ENCODE data around the gene RNASEL.

RNASEL gene, protein sequence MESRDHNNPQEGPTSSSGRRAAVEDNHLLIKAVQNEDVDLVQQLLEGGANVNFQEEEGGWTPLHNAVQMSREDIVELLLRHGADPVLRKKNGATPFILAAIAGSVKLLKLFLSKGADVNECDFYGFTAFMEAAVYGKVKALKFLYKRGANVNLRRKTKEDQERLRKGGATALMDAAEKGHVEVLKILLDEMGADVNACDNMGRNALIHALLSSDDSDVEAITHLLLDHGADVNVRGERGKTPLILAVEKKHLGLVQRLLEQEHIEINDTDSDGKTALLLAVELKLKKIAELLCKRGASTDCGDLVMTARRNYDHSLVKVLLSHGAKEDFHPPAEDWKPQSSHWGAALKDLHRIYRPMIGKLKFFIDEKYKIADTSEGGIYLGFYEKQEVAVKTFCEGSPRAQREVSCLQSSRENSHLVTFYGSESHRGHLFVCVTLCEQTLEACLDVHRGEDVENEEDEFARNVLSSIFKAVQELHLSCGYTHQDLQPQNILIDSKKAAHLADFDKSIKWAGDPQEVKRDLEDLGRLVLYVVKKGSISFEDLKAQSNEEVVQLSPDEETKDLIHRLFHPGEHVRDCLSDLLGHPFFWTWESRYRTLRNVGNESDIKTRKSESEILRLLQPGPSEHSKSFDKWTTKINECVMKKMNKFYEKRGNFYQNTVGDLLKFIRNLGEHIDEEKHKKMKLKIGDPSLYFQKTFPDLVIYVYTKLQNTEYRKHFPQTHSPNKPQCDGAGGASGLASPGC

DNA sequence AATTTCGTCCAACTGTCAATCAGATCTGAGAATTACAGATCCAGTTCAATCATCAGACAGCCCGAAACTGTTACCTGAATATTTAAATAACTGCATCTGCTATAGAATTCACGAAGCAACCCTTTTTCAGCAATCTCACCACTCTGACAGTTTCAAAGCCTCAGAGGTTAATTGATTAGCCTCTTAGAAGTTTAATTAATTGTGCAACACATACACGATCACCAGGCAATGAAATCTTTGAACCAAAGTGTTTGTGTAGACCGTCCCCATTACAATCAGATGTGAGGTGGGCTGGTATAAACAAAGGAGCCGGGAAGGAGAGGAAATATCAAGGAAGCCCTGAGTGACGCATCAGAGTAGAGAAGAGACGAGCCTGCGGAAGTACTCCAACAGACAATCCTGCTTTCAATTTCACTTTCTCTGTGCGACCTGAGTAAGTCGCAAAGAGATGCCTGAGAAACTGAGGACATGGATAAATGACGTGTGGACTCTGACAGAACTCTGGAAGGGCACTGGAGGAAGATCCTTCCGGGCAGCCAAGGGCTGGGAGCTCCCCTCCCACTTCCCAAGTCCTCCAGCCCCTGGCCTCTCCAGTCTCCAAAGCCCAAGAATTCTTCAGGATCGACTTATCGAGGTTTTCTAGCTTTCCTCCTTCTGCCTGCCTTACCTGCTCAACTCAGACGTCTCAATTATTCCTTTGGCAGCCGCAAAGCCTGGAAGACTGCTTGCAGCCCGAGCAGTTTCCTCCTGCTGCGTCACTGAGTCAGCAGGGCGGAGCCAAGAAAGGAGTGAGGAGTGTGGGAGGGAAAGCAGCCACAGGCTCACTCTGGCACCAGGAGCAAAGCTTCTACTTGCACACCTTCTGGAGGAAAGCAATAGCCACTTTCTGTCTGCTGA lies at the start of gene RNASEL:
TSS of gene RNASEL (minus strand) at position 757 of the 897 bp plus-strand sequence. CDS start 2,450 bp downstream, outside the sequence.
- H3K27ac ChIP-seq, result peak within 1 kb of the TSS; percentile 96
- H3K36me3 ChIP-seq, result peaks cover 12% of the 10 kb centered on the region
- TF ChIP-seq, protein P1, sequence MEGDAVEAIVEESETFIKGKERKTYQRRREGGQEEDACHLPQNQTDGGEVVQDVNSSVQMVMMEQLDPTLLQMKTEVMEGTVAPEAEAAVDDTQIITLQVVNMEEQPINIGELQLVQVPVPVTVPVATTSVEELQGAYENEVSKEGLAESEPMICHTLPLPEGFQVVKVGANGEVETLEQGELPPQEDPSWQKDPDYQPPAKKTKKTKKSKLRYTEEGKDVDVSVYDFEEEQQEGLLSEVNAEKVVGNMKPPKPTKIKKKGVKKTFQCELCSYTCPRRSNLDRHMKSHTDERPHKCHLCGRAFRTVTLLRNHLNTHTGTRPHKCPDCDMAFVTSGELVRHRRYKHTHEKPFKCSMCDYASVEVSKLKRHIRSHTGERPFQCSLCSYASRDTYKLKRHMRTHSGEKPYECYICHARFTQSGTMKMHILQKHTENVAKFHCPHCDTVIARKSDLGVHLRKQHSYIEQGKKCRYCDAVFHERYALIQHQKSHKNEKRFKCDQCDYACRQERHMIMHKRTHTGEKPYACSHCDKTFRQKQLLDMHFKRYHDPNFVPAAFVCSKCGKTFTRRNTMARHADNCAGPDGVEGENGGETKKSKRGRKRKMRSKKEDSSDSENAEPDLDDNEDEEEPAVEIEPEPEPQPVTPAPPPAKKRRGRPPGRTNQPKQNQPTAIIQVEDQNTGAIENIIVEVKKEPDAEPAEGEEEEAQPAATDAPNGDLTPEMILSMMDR (IDR thresholded peaks at IDR 0.05), result peak; percentile 11
- no peaks in the 10 kb centered on the region for H3K9me3 ChIP-seq
- peaks cover 48 to 51% of the 10 kb centered on the region in 2 experiments for H3K4me1 ChIP-seq (ENCODE audit: control insufficient read depth in 1 of 2, insufficient read depth in 1 of 2, low read depth in 1 of 2, low read length in 1 of 2)
- H3K4me3 ChIP-seq (ENCODE audit: low read depth in 1 of 2, low read length in 1 of 2), result peak within 1 kb of the TSS; percentile 81 to 89
- H3K27me3 ChIP-seq, result no peaks in the 10 kb centered on the region

DNA sequence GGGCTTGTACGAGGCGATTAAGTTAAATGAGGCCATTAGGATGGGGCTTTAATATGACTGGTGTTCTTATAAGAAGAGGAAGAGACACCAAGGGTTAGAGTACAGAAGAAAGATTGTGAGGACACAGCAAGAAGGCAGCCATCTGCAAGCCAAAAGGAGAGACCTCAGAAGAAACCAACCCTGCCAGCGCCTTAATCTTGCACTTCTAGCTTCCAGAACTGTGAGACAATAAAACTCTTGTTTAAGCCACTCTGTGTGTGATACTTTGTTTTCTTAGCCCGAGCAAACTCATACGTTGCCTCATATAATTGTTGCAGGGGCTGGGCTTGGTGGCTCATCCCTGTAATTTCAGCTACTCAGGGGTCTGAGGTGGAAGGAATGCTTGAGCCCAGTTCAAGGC lies 48.7 kb upstream of the RNASEL start:
- Histone ChIP-seq H3K9me3 (no peaks in the 10 kb centered on the region), H3K4me3 (ENCODE audit: low read depth in 1 of 2, low read length in 1 of 2) (no peak overlapping the region), H3K27ac (no peak overlapping the region), H3K27me3 (peaks cover 7% of the 10 kb centered on the region), H3K36me3 (no peaks in the 10 kb centered on the region), H3K4me1 (ENCODE audit: control insufficient read depth in 1 of 2, insufficient read depth in 1 of 2, low read depth in 1 of 2, low read length in 1 of 2) (no peaks in the 10 kb centered on the region)
- TF ChIP-seq, protein P1 (IDR thresholded peaks at IDR 0.05), result no peak

DNA sequence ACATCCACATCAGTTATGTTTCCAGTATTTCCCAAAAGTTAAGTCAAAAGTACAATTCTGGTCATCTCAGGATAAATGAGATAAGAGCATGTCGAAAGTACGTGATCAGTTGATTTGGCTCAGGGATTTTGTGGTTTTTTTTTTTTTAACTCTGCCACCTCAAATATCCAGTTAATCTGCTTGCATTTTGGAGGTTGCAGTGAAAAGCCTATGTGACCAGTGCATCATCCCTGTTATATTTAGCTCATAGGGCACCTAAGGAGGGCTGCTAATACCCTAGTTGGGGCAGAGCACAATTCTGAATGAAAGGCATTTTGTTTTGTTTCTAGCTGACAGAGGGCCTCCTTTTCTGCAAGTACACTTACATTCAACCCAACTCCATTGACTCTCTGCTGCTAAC lies 46.8 kb upstream of the RNASEL start:
- no peaks in the 10 kb centered on the region for H3K4me1 ChIP-seq (ENCODE audit: control insufficient read depth in 1 of 2, insufficient read depth in 1 of 2, low read depth in 1 of 2, low read length in 1 of 2)
- H3K9me3 ChIP-seq, result no peaks in the 10 kb centered on the region
- H3K27ac ChIP-seq, result no peak overlapping the region
- H3K4me3 ChIP-seq (ENCODE audit: low read depth in 1 of 2, low read length in 1 of 2), result no peak overlapping the region
- H3K27me3 ChIP-seq, result peaks cover 18% of the 10 kb centered on the region
- TF ChIP-seq, protein P1 (IDR thresholded peaks at IDR 0.05), result no peak
- H3K36me3 ChIP-seq, result no peaks in the 10 kb centered on the region

DNA sequence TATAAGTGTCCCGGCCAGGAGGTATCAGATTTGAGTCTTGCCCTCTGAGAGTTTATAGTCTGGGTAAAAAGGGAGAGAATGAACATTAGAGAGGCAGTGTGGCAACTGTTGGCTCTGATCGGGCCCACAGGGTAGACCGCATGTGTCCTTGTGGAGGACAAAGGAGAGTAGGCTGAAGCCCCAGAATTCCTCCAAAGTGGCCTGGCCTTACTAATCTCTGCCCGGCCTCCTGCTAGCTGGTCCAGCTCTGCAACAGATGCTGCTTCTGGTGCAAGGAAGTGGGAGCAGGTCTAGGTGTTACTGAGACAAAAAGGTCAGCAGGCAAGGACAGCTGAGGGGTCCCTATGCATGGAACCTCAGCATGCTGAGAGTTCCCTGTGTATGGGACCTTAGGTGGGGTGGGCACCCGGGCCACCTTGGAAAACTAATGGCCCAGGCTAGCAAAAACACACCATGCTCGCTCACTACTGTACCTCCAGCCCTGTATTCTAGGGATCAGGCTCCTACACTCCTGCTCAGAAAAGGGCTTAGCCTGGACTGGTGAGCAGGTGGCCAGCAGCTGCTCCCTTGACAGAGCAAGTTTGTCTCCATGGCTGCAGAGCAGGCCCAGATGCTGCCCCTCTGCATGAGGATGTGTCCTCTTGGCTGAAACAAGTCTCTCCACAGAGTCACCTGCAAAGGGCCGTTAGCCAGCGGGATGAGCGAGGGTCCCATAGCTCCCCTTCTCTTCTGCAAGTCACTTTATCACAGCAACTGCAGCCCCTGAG lies 45.4 kb upstream of the RNASEL start:
- H3K27me3 ChIP-seq, result peaks cover 31% of the 10 kb centered on the region
- no peaks in the 10 kb centered on the region for H3K9me3 ChIP-seq
- H3K4me3 ChIP-seq (ENCODE audit: low read depth in 1 of 2, low read length in 1 of 2), result no peak overlapping the region
- H3K36me3 ChIP-seq, result no peaks in the 10 kb centered on the region
- H3K27ac ChIP-seq, result no peak overlapping the region
- H3K4me1 ChIP-seq (ENCODE audit: control insufficient read depth in 1 of 2, insufficient read depth in 1 of 2, low read depth in 1 of 2, low read length in 1 of 2), result no peaks in the 10 kb centered on the region
- TF ChIP-seq, protein P1 (IDR thresholded peaks at IDR 0.05), result no peak

All from neutrophil (primary cell).